Measurements from ENCODE around the gene SHC2. TPM values are rescaled to one million over a fixed set of nuclear protein-coding genes. Genes with fewer than 3 reads are reported as not detected.

Gene SHC2
- total and polyA plus RNA-seq, 2 of the 8 experiments (the other 6 are each of a cell fraction or from before 2014, with no cell fraction given): 4.4 to 7.3 TPM

GRCh38 chr19:489418-490196 is 28.8 kb upstream of the SHC2 start:
- H3K4me3 ChIP-seq (ENCODE audit: extremely low read depth in 1 of 4, insufficient read depth in 2 of 4, low read depth in 3 of 4, low read length in 4 of 4): peak overlapping the region; percentile 62 to 85 (median 76)
- peaks cover 5% of the 10 kb centered on the region; the same call in 1 of the 2 replicates for H3K23me2 ChIP-seq (ENCODE audit: low read depth, low read length)
- H2BK5ac ChIP-seq (ENCODE audit: low read depth, low read length): no peak overlapping the region
- peaks cover 0 to 2% of the 10 kb centered on the region in 2 experiments; a peak in 1 of 4 replicates for H3K9me3 ChIP-seq (ENCODE audit: insufficient read depth in 2 of 2, low read depth in 1 of 2, low read length in 1 of 2)
- H3K4ac ChIP-seq (replicated peaks; ENCODE audit: insufficient read length, low read depth, low read length): no peak overlapping the region
- no peak overlapping the region for H3K27ac ChIP-seq (ENCODE audit: low read depth, low read length)
- TF ChIP-seq, protein P1, sequence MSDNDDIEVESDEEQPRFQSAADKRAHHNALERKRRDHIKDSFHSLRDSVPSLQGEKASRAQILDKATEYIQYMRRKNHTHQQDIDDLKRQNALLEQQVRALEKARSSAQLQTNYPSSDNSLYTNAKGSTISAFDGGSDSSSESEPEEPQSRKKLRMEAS (IDR thresholded peaks at IDR 0.05): peak; percentile 24; the same call in 1 of the 2 replicates
- TF ChIP-seq TBP (IDR thresholded peaks at IDR 0.05; ENCODE audit: low read depth, low read length): peak; percentile 37; the same call in 1 of the 2 replicates
- no peak for TF ChIP-seq EP300 (IDR thresholded peaks at IDR 0.05; ENCODE audit: borderline replicate concordance in 1 of 2, low read depth in 2 of 2, low read length in 2 of 2)
- H2BK120ac ChIP-seq (replicated peaks; ENCODE audit: low read depth, low read length): no peak overlapping the region
- H3K79me1 ChIP-seq (ENCODE audit: low read depth, low read length): no peaks in the 10 kb centered on the region; the same call in 1 of the 2 replicates
- peak overlapping the region in 3 of 4 experiments; percentile 6 to 84 (median 8); a peak in 3 of 7 replicates for H3K9ac ChIP-seq (replicated peaks in 1 of 4; ENCODE audit: extremely low read depth in 1 of 4, low read depth in 3 of 4, low read length in 3 of 4)
- no peak overlapping the region for H3K14ac ChIP-seq (ENCODE audit: insufficient read length)
- H2BK12ac ChIP-seq (ENCODE audit: low read depth, low read length): no peak overlapping the region
- H3K4me2 ChIP-seq (ENCODE audit: insufficient read depth in 1 of 2, low read depth in 2 of 2, low read length in 2 of 2): peak overlapping the region; percentile 60 to 97
- H4K91ac ChIP-seq (replicated peaks; ENCODE audit: insufficient read length, low read length): peak overlapping the region; percentile 81
- H3K36me3 ChIP-seq (ENCODE audit: control insufficient read depth in 2 of 4, insufficient read depth in 4 of 4, low read length in 3 of 4): no peaks in the 10 kb centered on the region
- no peak overlapping the region; the same call in 1 of the 2 replicates for H4K8ac ChIP-seq (ENCODE audit: extremely low read depth, insufficient read depth, low read length)
- H3K23ac ChIP-seq (ENCODE audit: insufficient read length): no peak overlapping the region
- no peak overlapping the region for H2BK20ac ChIP-seq (ENCODE audit: low read length)
- peaks cover 0 to 19% (median 12%) of the 10 kb centered on the region in 4 experiments; a peak in 6 of 7 replicates for H3K4me1 ChIP-seq (replicated peaks in 1 of 4; ENCODE audit: control insufficient read depth in 3 of 4, insufficient read depth in 4 of 4, low read length in 3 of 4)
- no peak overlapping the region; the same call in 1 of the 2 replicates for H2BK15ac ChIP-seq (ENCODE audit: low read length)
- no peak for FAIRE-seq
- peak overlapping the region; percentile 69 for H3K56ac ChIP-seq (replicated peaks; ENCODE audit: insufficient read length, low read depth, low read length)
- peak in 1 of 2 experiments; percentile 73 for DNase-seq (ENCODE audit: low read depth in 1 of 2, low spot score in 2 of 2)
- ChIA-PET CTCF (ENCODE audit: partially characterized antibody) (interaction anchor here (0.7 to 1.5 kb wide), 4 partner anchors 13 to 143 kb away, joined by 3 to 7 read pairs (median 4); no protein-coding TSS in a partner anchor), POLR2A (ENCODE audit: partially characterized antibody) (interaction anchor here (0.6 to 2.5 kb wide), 5 partner anchors 15 to 143 kb away, joined by 3 to 9 read pairs (median 4); a partner anchor contains a TSS)
- H3K18ac ChIP-seq (ENCODE audit: extremely low read depth, low read length): no peak overlapping the region; the same call in 1 of the 2 replicates
- no peak overlapping the region for H2AK5ac ChIP-seq (ENCODE audit: low read depth, low read length)
- H3K27me3 ChIP-seq (replicated peaks in 1 of 4; ENCODE audit: control insufficient read depth in 3 of 4, extremely low read depth in 1 of 4, insufficient read depth in 3 of 4, low read length in 3 of 4): no peaks in the 10 kb centered on the region; a peak in 2 of 7 replicates
- no peak overlapping the region for H2AFZ ChIP-seq (ENCODE audit: low read length)
- H4K20me1 ChIP-seq (replicated peaks in 1 of 2; ENCODE audit: control insufficient read depth in 1 of 2, insufficient read depth in 2 of 2, low read length in 2 of 2): peaks cover 0 to 2% of the 10 kb centered on the region in 2 experiments
- no peaks in the 10 kb centered on the region for H3K79me2 ChIP-seq (ENCODE audit: control insufficient read depth in 1 of 2, insufficient read depth in 2 of 2, low read length in 2 of 2)
- H4K5ac ChIP-seq (ENCODE audit: insufficient read length, low read depth, low read length): peak overlapping the region; percentile 57
- 14% methylated on average over 40 of the region's 61 CpGs; no CpG with 5 or more reads in 1 of the 2 experiments for WGBS, 2 experiments (ENCODE audit: extremely low coverage in 1 of 2, insufficient coverage in 1 of 2, insufficient read length in 1 of 2, insufficient replicate concordance in 2 of 2, low coverage in 1 of 2, low lambda C conversion rate in 2 of 2, missing lambda C conversion rate in 1 of 2)

Measured in H1 (cell line).